GM12874 (cell line): ENCODE results near the gene DAZAP1.
A peak's percentile ranks its signal among the peaks of the same experiment; 100 is the strongest.

Experiments used
- TF ChIP-seq, protein P1 (sequence below): IDR thresholded peaks from 2 replicates; pipeline ENCODE4 v1.5.1; 2011; ENCODE audit warnings: low read depth, mild to moderate bottlenecking, control low read depth, low read length, moderate library complexity; ENCODE audit not compliant: insufficient read depth

The DAZAP1 gene

DNA sequence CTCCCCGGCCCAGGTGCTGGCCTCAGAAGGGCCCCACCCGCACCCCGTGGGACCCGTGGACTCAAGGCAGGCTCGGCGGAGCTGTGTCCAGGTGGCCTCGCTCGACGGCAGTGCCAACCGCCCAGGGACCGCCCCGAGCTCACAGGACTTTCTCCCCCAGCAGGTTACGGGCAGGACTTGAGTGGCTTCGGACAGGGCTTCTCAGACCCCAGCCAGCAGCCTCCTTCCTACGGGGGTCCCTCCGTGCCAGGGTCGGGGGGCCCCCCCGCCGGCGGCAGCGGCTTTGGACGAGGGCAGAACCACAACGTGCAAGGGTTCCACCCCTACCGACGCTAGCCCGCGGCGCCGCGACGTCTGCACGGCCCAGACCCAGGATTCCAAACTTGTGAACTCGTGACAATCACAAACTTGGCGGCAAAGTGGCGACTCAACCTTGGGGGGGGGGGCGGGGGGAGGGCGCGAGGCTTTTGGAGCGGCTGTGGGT lies 27.2 kb downstream of the DAZAP1 start:
- TF ChIP-seq, protein P1, sequence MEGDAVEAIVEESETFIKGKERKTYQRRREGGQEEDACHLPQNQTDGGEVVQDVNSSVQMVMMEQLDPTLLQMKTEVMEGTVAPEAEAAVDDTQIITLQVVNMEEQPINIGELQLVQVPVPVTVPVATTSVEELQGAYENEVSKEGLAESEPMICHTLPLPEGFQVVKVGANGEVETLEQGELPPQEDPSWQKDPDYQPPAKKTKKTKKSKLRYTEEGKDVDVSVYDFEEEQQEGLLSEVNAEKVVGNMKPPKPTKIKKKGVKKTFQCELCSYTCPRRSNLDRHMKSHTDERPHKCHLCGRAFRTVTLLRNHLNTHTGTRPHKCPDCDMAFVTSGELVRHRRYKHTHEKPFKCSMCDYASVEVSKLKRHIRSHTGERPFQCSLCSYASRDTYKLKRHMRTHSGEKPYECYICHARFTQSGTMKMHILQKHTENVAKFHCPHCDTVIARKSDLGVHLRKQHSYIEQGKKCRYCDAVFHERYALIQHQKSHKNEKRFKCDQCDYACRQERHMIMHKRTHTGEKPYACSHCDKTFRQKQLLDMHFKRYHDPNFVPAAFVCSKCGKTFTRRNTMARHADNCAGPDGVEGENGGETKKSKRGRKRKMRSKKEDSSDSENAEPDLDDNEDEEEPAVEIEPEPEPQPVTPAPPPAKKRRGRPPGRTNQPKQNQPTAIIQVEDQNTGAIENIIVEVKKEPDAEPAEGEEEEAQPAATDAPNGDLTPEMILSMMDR = no peak

DNA sequence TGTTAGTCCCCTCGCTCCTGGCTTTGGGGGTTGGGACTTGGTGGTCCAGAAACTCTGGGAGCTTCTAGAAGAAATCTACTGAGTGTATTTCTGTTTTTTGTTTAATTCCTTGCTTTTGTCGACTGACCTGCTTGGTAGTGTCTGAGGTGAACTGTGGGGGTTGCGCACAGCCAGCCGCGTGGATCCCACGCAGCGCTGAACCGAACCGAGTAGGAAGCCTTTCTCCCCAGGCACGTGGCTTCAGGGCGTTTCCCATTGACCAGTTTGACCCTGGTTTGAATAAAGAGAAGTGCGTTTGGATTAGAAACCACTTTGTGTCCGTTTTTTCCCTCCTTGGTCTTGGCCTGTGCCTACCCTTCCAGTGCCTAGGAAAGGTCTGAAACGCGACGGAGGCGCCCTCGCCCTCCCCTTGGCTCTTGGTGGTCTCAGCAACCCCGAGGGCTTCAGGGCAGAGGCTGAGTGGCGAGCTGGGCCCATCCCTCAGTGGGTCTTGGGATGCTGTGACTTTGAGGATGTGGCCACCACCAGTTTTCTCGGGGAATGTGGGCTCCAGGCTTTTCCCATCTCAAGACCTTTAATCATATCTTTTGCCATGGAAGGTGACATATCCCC lies 28.1 kb downstream of the DAZAP1 start:
- TF ChIP-seq, protein P1 = no peak

DNA sequence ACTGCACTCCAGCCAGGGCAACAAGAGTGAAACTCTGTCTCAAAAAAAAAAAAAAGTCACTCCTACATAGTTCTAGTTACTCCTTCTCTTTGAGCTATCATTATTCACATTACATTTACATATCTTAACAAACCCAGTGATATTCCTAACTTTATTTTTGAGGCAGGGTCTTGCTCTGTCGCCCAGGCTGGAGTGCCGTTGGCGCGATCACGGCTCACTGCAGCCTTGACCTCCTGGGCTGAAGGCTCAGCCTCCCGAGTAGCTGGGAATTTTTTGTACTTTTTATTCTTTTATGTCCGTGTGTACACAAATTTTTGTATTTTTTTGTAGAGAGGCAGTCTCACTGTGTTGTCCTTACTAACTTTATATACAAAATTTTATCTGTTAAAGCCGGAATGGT lies 30.2 kb downstream of the DAZAP1 start:
- TF ChIP-seq, protein P1 = no peak

DNA sequence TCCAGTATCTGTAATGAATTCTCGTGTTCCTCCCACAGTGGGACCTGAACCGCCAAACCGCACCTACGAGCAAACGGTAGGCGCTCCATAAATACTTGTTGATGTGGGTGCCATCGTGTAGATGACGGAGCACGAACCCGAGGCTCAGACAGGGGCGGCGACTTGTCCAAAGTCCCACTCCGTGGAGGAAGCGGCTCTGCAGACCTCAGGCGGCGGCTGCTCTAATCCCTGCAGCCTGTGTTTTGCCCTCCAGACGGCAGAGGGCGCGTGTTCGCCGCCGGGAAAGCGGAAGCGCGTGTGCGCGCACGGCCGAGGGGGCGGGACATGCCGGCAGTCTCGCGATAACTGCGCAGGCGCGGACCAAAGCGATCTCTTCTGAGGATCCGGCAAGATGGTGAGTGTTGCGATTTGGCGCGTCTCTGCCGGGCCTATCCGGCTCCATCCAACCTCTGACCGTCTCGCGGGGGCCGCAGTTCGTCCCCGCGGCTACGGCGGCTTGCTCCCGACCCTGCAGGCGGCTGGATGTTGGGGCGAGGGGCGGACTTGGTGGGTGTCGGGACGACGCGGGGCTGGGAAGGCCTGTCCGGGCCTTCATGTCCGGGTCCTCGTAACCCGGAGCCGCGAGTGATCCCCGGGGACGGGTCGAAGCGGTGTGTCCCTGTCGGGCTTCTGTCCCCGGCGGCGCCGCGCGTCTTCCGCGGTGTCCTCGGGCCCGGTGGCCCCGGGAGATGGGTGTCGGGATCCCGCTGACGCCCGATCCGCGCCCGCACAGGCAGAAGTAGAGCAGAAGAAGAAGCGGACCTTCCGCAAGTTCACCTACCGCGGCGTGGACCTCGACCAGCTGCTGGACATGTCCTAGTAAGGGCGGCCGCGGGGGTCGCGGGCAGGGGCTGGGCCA lies 30.9 kb downstream of the DAZAP1 start, which contains the start of gene RPS15:
TSS of gene RPS15 (plus strand) at position 362 of the 898 bp plus-strand sequence. CDS start at position 392, 30 bp downstream.
- TF ChIP-seq, protein P1 = peak; percentile 97

DNA sequence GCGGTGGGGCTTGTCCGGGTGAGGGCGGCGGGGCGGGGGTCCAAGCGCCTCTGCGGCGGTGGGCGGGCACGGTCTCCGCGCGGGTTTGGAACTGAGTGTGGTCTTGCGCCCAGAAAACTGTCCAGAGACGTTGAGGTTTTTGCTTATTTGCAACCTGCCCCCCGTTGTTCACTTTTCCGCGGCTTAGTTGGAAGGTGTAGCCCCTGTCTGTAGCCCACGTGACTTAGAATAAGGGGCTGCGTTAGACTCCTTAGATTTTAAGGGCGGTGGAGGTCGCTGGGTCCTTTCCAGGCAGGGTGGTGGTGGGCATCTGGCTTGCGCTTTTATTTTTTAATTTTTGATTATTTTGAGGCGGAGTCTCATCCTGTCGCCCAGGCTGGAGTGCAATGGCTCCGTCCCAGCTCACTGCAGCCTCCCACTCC lies 31.6 kb downstream of the DAZAP1 start:
- TF ChIP-seq, protein P1 = no peak

DNA sequence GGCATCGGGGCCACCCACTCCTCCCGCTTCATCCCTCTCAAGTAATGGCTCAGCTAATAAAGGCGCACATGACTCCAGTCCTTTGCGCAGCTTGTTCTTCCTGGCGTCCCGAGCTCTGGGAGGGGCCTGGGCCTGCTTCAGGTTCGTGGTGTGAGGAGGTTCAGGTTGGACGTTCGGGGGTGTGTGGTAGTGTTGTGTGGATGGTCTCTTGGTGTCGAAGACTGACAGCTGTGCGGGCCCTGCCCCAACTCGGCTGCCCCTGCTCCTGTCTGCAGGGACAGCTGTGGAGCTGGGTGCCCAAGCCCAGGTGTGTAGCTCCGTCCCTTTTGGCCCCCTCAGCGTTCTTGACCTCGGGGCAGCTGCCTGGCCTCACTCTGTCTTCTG lies 33.0 kb downstream of the DAZAP1 start:
- TF ChIP-seq, protein P1 = no peak

DNA sequence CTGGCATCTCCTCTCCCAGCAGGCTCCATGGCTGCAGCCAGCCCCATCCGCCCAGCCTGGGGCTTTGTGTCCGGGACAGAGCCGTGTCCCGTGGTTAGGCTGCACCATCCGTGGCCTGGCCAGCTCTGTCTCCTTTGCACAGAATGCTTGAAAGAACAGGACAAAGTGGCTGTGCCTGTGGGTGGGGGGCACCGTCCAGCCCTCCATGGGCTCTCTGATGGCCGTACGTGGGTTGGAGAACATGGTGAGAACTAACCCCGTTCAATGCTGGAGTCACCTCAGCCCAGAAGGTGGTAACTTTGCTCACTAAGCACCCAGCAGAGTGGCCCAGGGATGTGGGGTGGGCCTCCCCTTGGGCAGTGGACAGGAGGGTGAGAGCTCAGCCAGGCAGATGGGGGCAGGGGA lies 33.6 kb downstream of the DAZAP1 start:
- TF ChIP-seq, protein P1 = no peak
